Right ventricle myocardium inferior (tissue), 1 donor: Measurements from ENCODE around the gene CSNK2A1. TPM values are rescaled to one million over a fixed set of nuclear protein-coding genes. Genes with fewer than 3 reads are reported as not detected.
A peak's percentile ranks its signal among the peaks of the same experiment; 100 is the strongest.

Experiments
- ATAC-seq: fragments of 200-7000 bp; cut with Tn5 transposase; one replicate; pipeline ENCODE4 v1.9.1; 2020; ENCODE audit warnings: mild to moderate bottlenecking, moderate library complexity
- DNase-seq: peaks from one replicate; pipeline ENCODE4 v3.0.0; 2021; ENCODE audit errors: missing footprints
- intact Hi-C: fragments of 100-400 bp; cut with DNase I; formaldehyde crosslinking; loops from one replicate; pipeline ENCODE4 v1.11.0; 2022
- total RNA-seq: library from RNA; stranded (reverse); fragmentation: NEBNext Ultra II Directional; extraction: Animal tissue kit (Norgen Biotek cat#: 25700); gene quantifications from one replicate; pipeline ENCODE4 v1.2.1, GENCODE V29; 2021
- donor health status: DM: no; HTN: yes; CAD: no; lungs with severe emphysema.

Gene CSNK2A1
- total RNA-seq, 1 donor from 2014 or later: 111 TPM

DNA sequence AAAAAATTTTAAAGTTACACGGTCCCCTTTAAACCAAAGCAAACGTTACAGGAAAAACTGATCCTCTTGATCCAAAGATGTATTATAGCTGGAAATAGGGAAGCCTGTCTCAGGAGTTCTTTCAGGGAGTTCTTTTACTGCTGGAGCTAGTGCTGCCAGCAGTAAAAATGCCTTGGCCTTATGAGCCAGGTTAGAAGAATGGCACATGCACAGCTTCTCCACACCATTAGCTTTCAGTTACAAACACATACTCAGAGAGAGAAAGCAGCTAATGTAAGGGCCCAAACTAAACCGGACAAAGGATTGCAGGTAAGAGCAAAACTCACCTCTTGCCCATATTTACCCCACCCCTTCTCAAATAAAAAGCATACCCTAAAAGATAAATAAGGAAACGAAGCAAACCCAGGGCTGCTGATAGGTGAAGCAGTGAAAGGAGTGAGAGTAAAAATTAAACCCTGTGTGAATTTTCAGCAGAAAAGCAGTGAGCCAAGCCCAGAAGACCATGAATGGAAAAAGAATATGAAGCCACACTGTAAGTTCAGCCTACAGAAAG is 100.3 kb downstream of the CSNK2A1 start:
- DNase-seq: no peak
- intact Hi-C loops: no loop called here
- ATAC-seq: no peak

DNA sequence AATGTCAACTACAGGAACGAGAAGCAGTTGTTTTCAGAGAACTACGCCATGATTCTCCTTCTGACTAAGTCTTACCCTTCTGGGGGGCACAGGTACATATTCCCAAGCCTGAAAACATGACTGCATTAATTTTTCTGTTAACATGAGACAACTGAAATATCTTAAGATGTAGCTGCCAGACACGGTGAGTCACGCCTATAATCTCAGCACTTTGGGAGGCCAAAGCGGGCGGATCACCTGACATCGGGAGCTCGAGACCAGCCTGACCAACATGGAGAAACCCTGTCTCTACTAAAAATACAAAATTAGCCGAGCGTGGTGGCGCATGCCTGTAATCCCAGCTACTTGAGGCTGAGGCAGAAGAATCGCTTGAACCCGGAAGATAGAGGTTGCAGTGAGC is 103.0 kb downstream of the CSNK2A1 start:
- ATAC-seq (no peak), DNase-seq (no peak)
- intact Hi-C loops: no loop called here

DNA sequence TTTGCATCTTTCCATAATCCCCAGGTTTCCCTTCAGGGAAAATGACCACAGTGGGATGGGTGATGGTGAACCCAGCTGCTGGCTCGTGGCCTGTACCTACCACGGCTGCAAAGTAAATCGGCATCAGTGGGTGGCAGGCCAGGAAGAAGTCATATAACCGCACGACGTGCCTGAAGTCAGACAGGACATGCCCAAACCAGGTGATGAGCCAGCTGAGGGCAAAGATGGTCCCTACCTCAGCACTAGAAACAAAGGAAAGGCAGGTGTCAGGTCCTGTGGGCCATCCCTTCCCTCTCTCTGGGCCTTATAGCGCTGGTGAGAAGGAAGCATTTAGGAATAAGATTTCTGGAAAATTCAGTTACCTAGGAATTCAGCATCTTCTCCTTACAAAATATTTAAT is 103.4 kb downstream of the CSNK2A1 start:
- DNase-seq (no peak), ATAC-seq (no peak)
- intact Hi-C loops: no loop called here

DNA sequence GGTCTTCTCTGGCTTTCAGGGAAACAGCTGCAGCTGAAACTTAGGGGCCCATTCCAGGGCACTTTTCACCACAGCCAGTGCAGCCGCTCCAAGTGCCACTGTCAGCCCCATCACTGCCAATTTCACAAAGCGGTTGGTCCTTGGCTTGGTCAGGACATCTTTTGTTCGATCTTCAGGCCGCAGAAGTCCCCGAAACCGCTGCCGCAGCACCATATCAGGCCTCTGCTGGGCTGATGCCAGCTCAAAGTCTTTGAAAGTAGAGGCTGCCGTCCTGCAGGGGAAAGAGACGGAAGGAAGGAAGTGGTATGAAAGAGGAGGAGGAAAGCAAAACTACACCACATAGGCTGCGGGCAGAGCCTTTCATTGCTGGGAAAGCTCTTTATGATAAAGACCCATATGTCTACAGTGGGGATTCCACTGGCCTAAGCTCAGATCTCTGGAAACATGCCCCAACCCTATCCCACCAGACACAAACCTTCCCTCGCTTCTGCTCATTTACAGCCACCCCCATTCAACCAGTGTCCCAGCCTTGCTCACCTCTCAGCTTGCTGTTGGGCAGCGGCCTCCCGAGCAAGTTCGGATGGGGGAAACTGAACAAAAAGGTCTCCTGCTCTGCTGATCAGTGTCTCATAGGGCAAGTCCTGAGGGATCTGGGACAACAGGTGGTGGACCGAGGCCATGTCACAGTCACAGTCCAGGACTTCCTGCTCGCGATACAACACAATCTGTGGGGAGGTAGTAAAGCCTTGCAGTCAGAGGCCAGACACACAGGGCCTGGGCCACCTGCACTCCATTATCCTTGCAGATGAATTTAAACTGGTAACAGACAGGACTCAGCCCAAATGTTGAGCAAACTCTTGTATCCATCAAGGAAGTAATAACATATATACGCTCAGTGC is 104.8 kb downstream of the CSNK2A1 start:
- peak; percentile 40 for ATAC-seq
- DNase-seq: no peak
- intact Hi-C loops: no loop called here

GRCh38 chr20:437787-438486 is 105.7 kb downstream of the CSNK2A1 start:
- intact Hi-C loops: no loop called here
- no peak for ATAC-seq
- DNase-seq: no peak

DNA sequence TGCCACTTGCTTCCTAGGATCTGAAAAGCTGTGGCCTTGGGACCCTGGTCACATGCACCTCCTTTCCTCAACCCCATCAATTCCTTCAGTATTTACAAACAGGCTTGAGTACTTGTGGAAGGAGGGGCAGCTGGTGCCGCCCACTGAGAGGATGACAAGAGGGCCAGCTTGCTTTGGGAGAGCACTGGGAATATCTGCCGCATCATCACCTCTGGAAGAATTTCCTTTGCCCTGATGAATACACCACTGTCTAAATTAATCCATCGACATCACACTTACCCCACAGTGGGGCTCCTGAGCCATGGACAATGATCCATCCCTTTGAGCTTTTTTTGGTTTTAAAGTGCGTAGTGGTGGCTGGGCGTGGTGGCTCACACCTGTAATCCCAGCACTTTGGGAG is 107.1 kb downstream of the CSNK2A1 start:
- no peak for DNase-seq
- ATAC-seq: no peak
- intact Hi-C loops: no loop called here

DNA sequence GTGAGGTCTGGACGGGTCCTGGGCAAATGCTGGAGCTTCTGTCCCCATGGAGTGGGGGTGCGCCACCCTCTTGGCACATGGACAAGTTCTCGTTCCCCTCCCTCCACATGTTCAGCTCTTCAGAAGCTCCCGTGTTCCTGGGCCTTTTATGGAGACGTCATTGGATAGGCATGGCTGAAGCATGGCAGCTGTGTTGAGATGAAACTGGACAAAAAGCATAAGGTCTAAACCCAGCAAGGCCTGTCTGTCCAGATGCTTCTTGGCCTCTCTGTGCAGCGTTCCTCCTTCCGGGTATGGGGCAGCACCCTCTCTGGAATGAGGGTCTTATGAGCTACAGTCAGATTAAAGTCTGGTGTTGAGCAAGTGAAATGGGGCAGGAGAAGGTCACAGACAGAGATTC is 108.0 kb downstream of the CSNK2A1 start:
- ATAC-seq: no peak
- intact Hi-C loops: no loop called here
- DNase-seq: no peak

- intact Hi-C loops: no loop called here
- no peak for ATAC-seq
- DNase-seq: no peak
Observed at GRCh38 chr20:434661-435419, 108.8 kb downstream of the CSNK2A1 start.

- DNase-seq (no peak), ATAC-seq (no peak)
- intact Hi-C loops: no loop called here
Observed at GRCh38 chr20:434221-434620, 109.4 kb downstream of the CSNK2A1 start.

GRCh38 chr20:433300-433975 is 110.2 kb downstream of the CSNK2A1 start:
- DNase-seq (no peak), ATAC-seq (no peak)
- intact Hi-C loops: no loop called here

GRCh38 chr20:432677-433299 is 110.8 kb downstream of the CSNK2A1 start:
- DNase-seq: no peak
- peak; percentile 29 for ATAC-seq
- intact Hi-C loops: no loop called here

DNA sequence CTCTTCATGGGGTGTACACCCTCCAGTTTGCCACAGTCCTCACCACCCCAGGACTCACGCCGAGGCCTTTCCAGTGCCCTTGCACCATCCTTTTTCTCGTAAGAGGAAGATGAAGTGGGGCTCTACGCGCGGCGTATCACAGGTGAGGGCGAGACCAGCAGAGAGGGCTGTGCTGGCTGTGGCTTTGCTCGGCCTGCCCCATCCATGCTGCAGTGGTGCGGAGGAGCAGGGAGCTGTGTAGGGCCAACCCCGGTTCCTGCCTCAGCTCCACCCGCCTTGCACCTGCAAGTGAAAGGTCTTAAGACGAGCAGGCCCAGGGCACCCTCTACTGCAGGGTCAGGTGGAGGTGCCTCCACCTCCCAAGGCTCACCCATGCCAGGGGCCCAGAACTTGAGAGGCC is 111.4 kb downstream of the CSNK2A1 start:
- intact Hi-C loops: no loop called here
- DNase-seq: no peak
- ATAC-seq: no peak

DNA sequence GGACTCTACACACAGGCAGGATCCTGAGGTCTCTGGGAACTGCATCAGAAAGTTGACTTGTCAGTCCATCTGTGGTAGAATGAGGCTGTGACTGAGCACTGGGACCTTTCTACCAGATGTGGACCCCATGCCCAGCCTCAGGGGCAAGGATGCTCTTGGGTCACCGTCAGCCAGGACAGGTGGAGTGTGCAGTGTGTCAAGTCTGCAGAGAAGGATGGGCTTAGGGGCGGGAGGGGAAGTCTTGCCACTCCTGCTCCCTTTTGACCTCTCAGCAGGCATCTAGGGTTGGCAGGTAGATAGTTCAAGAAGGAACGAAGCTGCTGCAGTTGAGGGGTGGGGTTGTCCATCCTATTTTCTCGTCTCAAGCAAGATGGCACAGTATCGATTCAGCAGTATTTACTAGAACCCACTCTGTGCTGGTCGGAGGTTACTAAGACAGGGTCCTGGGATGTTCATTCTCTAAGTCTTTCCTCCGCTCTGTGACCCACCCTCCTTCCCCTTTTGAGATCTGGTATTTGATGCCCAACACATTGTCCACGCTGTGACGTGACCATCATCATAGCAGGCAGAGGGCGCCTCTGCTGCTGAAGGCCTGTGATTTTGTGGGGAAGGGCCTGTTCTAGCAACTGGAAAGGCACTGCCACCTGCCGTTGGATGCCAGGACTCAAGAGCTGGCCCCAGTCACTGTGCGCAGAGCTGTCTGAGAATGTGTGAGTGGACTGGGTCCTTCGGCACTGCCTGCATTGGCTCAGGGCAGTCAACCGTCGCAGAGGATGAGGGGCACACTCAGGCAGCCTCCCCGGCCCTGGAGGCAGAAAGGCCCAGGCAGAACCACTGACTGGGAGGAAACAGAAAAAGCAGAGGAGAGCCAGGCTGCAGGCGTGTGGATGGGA is 112.3 kb downstream of the CSNK2A1 start:
- no peak for DNase-seq
- intact Hi-C loops: no loop called here
- peak; percentile 45 for ATAC-seq

- ATAC-seq: no peak
- intact Hi-C loops: no loop called here
- DNase-seq: no peak
Observed at GRCh38 chr20:430091-430999, 113.2 kb downstream of the CSNK2A1 start.

DNA sequence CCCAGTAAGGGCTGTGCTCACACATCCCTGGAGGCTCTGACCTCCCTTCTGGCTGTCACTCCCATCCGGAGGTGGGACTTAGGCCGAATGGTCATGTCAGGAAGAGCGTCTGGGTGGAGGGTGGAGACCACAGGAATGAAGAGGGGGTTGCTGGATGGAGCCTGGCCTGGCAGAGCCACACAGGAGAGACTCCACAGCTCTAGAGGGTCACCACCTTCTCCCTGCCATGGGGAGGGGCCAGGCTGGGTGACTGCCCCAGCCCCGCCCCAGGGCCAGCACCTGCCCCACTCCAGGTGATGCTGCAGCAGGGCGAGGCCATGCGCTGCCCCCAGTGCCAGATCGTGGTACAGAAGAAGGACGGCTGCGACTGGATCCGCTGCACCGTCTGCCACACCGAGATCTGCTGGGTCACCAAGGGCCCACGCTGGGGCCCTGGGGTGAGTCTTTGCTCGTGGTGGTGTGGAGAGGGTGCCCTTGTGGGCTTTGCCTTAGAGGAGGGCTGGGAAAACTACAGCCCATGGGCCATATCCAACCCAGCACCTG is 114.9 kb downstream of the CSNK2A1 start:
- no peak for DNase-seq
- no peak for ATAC-seq
- intact Hi-C loops: no loop called here
